ENCODE measurements around the gene FAM20A.

DNA sequence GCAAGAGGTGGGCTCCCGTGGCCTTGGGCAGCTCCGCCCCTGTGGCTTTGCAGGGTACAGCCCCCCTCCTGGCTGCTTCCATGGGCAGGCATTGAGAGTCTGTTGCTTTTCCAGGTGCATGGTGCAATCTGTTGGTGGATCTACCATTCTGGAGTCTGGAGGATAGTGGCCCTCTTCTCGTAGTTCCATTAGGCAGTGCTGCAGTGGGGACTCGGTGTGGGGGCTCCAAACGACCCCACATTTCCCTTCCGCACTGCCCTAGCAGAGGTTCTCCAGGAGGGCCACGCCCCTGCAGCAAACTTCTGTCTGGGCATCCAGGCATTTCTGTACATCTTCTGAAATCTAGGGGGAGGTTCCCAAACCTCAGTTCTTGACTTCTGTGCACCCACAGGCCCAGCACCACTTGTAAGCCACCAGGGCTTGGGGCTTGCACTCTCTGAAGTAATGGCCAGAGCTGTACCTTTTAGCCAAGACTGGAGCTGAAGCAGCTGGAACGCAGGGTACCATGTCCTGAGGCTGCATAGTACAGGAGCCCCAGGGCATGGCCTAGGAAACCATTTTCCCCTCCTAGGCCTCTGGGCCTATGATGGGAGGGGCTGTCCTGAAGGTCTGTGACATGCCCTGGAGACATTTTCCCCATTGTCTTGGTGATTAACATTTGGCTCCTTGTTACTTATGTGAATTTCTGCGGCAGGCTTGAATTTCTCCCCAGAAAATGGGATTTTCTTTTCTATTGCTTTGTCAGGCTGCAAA lies 82.9 kb downstream of the FAM20A start:
- TF ChIP-seq, protein P1, sequence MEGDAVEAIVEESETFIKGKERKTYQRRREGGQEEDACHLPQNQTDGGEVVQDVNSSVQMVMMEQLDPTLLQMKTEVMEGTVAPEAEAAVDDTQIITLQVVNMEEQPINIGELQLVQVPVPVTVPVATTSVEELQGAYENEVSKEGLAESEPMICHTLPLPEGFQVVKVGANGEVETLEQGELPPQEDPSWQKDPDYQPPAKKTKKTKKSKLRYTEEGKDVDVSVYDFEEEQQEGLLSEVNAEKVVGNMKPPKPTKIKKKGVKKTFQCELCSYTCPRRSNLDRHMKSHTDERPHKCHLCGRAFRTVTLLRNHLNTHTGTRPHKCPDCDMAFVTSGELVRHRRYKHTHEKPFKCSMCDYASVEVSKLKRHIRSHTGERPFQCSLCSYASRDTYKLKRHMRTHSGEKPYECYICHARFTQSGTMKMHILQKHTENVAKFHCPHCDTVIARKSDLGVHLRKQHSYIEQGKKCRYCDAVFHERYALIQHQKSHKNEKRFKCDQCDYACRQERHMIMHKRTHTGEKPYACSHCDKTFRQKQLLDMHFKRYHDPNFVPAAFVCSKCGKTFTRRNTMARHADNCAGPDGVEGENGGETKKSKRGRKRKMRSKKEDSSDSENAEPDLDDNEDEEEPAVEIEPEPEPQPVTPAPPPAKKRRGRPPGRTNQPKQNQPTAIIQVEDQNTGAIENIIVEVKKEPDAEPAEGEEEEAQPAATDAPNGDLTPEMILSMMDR (IDR thresholded peaks at IDR 0.05) = no peak
- TF ChIP-seq POLR2A (IDR thresholded peaks at IDR 0.05) = no peak

Measured in heart left ventricle (tissue), 13 donors.